Activated CD4-positive, alpha-beta T cell treated with anti-CD3 and anti-CD28 coated beads for 36 hours (primary cell): ENCODE data around the gene SPC25. TPM values are rescaled to one million over a fixed set of nuclear protein-coding genes. Genes with fewer than 3 reads are reported as not detected.

Source experiments
- ATAC-seq: fragments of 200-7000 bp; cut with Tn5 transposase; one replicate; pipeline ENCODE4 v1.10.0; 2021; ENCODE audit warnings: mild to moderate bottlenecking, moderate library complexity
- CTCF ChIA-PET: fragments of 350-600 bp; sonication (Branson Sonifier 250); formaldehyde crosslinking; loops from one replicate; lab custom pipeline; 2021; ENCODE audit warnings: antibody characterized with exemption; lab: Charles Lee
- POLR2A ChIA-PET: fragments of 350-600 bp; sonication (Branson Sonifier 250); formaldehyde crosslinking; loops from one replicate; lab custom pipeline; 2021; ENCODE audit warnings: antibody characterized with exemption, inconsistent platforms; lab: Charles Lee
- DNase-seq: peaks from one replicate; pipeline ENCODE4 v3.0.0-alpha.2; 2020
- H3K27ac Mint-ChIP-seq: one replicate; pipeline ENCODE4 v1.8.0; 2021; ENCODE audit warnings: mixed read lengths
- H3K27me3 Mint-ChIP-seq: one replicate; pipeline ENCODE4 v1.8.0; 2021; ENCODE audit warnings: mixed read lengths
- H3K36me3 Mint-ChIP-seq: one replicate; pipeline ENCODE4 v1.8.0; 2021; ENCODE audit warnings: low read depth, mixed read lengths
- H3K4me1 Mint-ChIP-seq: one replicate; pipeline ENCODE4 v1.8.0; 2021; ENCODE audit warnings: mixed read lengths
- H3K4me3 Mint-ChIP-seq: one replicate; pipeline ENCODE4 v1.8.0; 2021; ENCODE audit warnings: mild to moderate bottlenecking, moderate library complexity, mixed read lengths
- H3K9me3 Mint-ChIP-seq: one replicate; pipeline ENCODE4 v1.8.0; 2021; ENCODE audit warnings: low read depth, mixed read lengths
- intact Hi-C, 2 experiments: fragments of 100-400 bp; cut with DNase I in 1 of 2; cut with micrococcal nuclease in 1 of 2; formaldehyde crosslinking; loops; one replicate each; pipeline versions ENCODE4 v1.14.2 to v1.15.1; 2022 to 2024; cut with DNase I, micrococcal nuclease
- total RNA-seq, 2 experiments: library from RNA; stranded (reverse); gene quantifications; one replicate each; pipeline ENCODE4 v1.2.3, GENCODE V29; 2021

SPC25 gene
- total RNA-seq, 2 experiments from 2014 or later = 33.7 to 38.4 TPM

- Mint-ChIP-seq H3K27me3 (no peaks in the 10 kb centered on the region), H3K36me3 (no peaks in the 10 kb centered on the region), H3K4me1 (no peaks in the 10 kb centered on the region), H3K27ac (no peak overlapping the region), H3K4me3 (no peak overlapping the region), H3K9me3 (no peaks in the 10 kb centered on the region)
- POLR2A ChIA-PET = no interaction called here
- ATAC-seq (no peak), DNase-seq (no peak)
- intact Hi-C loops = no loop called here
- CTCF ChIA-PET = no interaction called here
Measured at GRCh38 chr2:168835969-168836368, 54.3 kb downstream of the SPC25 start.

- H3K4me1 Mint-ChIP-seq = no peaks in the 10 kb centered on the region
- POLR2A ChIA-PET = no interaction called here
Measured at GRCh38 chr2:168831662-168832061, 58.6 kb downstream of the SPC25 start.

GRCh38 chr2:168830958-168831357, 59.3 kb downstream of the SPC25 start:
- H3K4me3 Mint-ChIP-seq = no peak overlapping the region
- intact Hi-C loops = no loop called here
- DNase-seq (no peak), ATAC-seq (no peak)
- POLR2A ChIA-PET = no interaction called here
- H3K9me3 Mint-ChIP-seq = no peaks in the 10 kb centered on the region
- H3K27ac Mint-ChIP-seq = no peak overlapping the region
- H3K27me3 Mint-ChIP-seq = no peaks in the 10 kb centered on the region
- no peaks in the 10 kb centered on the region for H3K36me3 Mint-ChIP-seq
- no peaks in the 10 kb centered on the region for H3K4me1 Mint-ChIP-seq
- CTCF ChIA-PET = no interaction called here

More at GRCh38 chr2:168831662-168832061, 58.6 kb downstream of the SPC25 start:
- H3K27me3 Mint-ChIP-seq = no peaks in the 10 kb centered on the region
- H3K9me3 Mint-ChIP-seq = no peaks in the 10 kb centered on the region
- intact Hi-C loops = no loop called here
- no peak for DNase-seq
- no peak overlapping the region for H3K27ac Mint-ChIP-seq
- CTCF ChIA-PET = no interaction called here
- ATAC-seq = no peak
- H3K4me3 Mint-ChIP-seq = no peak overlapping the region
- no peaks in the 10 kb centered on the region for H3K36me3 Mint-ChIP-seq

- ATAC-seq = no peak
- Mint-ChIP-seq H3K4me3 (no peak overlapping the region), H3K36me3 (no peaks in the 10 kb centered on the region), H3K4me1 (no peaks in the 10 kb centered on the region), H3K27me3 (no peaks in the 10 kb centered on the region), H3K27ac (no peak overlapping the region), H3K9me3 (no peaks in the 10 kb centered on the region)
- CTCF ChIA-PET = no interaction called here
- POLR2A ChIA-PET = no interaction called here
- intact Hi-C loops = no loop called here
- DNase-seq = no peak
Measured at GRCh38 chr2:168825126-168825525, 65.1 kb downstream of the SPC25 start.

GRCh38 chr2:168821992-168822391, 68.2 kb downstream of the SPC25 start:
- Mint-ChIP-seq H3K4me1 (no peaks in the 10 kb centered on the region), H3K27ac (no peak overlapping the region), H3K36me3 (no peaks in the 10 kb centered on the region), H3K9me3 (no peaks in the 10 kb centered on the region), H3K4me3 (no peak overlapping the region), H3K27me3 (no peaks in the 10 kb centered on the region)
- ChIA-PET CTCF (interaction anchor here (1.2 kb wide), 1 partner anchor 22 kb away, joined by 3 read pairs; no protein-coding TSS in a partner anchor), POLR2A (no interaction called here)
- DNase-seq = no peak
- intact Hi-C loops = no loop called here
- no peak for ATAC-seq

GRCh38 chr2:168821577-168821976, 68.7 kb downstream of the SPC25 start:
- no peaks in the 10 kb centered on the region for H3K36me3 Mint-ChIP-seq
- no peak overlapping the region for H3K27ac Mint-ChIP-seq
- H3K4me1 Mint-ChIP-seq = no peaks in the 10 kb centered on the region

More at GRCh38 chr2:168821577-168821976, 68.7 kb downstream of the SPC25 start:
- H3K9me3 Mint-ChIP-seq = no peaks in the 10 kb centered on the region
- DNase-seq (no peak), ATAC-seq (no peak)
- ChIA-PET POLR2A (no interaction called here), CTCF (no interaction called here)
- intact Hi-C loops = no loop called here
- no peaks in the 10 kb centered on the region for H3K27me3 Mint-ChIP-seq
- no peak overlapping the region for H3K4me3 Mint-ChIP-seq

Other genes starting within 250 kb of the SPC25 start
- gene NOSTRIN, start 87.8 kb downstream of the SPC25 start, total RNA-seq = not detected
- not detected for gene G6PC2, start 10.9 kb upstream of the SPC25 start, total RNA-seq
- not detected for gene ABCB11, start 140.9 kb upstream of the SPC25 start, total RNA-seq
- 1 to 10 TPM; 4.1 to 4.8 TPM for gene DHRS9, start 179.1 kb upstream of the SPC25 start, total RNA-seq